Pancreas (tissue), 10 donors: ENCODE data around the gene N4BP2L2. TPM values are rescaled to one million over a fixed set of nuclear protein-coding genes. Genes with fewer than 3 reads are reported as not detected.
A peak's percentile ranks its signal among the peaks of the same experiment; 100 is the strongest.

ENCODE experiments used
- ATAC-seq, 4 donors: fragments of 200-7000 bp; cut with Tn5 transposase; one replicate each; pipeline versions ENCODE4 v1.8.0 to v1.9.1; 2020; ENCODE audit warnings: mild to moderate bottlenecking in 4 of 4, moderate library complexity in 4 of 4
- DNase-seq, 6 donors: peaks; one replicate each; pipeline ENCODE4 v3.0.0-alpha.2; 2020
- FAIRE-seq: peaks from 2 replicates; lab custom pipeline; 2012; peaks lifted over from hg19 to GRCh38; lab: Jason Lieb, UNC
- H3K27ac ChIP-seq, 4 donors: fragments of 200-600 bp; sonication (generic); 1 replicate in 3 of 4; 2 replicates in 1 of 4; pipeline versions ENCODE4 v1.5.0 to v1.8.0; 2020
- H3K27me3 ChIP-seq, 4 donors: fragments of 200-600 bp; one replicate each; pipeline ENCODE4 v1.8.0; 2021
- H3K36me3 ChIP-seq, 3 donors: fragments of 200-600 bp; sonication (generic) in 1 of 3; one replicate each; pipeline versions ENCODE4 v1.5.0 to v1.8.0; 2020 to 2021
- H3K4me1 ChIP-seq, 3 donors: fragments of 200-600 bp; one replicate each; pipeline ENCODE4 v1.8.0; 2021
- H3K4me3 ChIP-seq, 4 donors: fragments of 200-600 bp; sonication (generic) in 2 of 4; one replicate each; pipeline versions ENCODE4 v1.5.0 to v1.8.0; 2020 to 2021
- H3K9me3 ChIP-seq, 4 donors: fragments of 200-600 bp; one replicate each; pipeline ENCODE4 v1.8.0; 2021
- WGBS, 2 donors: extraction: QIAGEN DNeasy Blood & Tissue Kit; methylation state at CpG; one replicate each; pipeline ENCODE4 v1.1.7; 2013; 5-methylcytosine and 5-hydroxymethylcytosine counted together
- intact Hi-C, 3 donors: fragments of 100-400 bp; cut with DNase I; formaldehyde crosslinking; loops; one replicate each; pipeline versions ENCODE4 v1.11.1 to v1.14.2; 2022
- polyA plus RNA-seq, 2 donors: library from polyadenylated mRNA; stranded (reverse); fragments of 200-250 nt; gene quantifications; one replicate each; pipeline ENCODE4 v1.2.3, GENCODE V29; 2013
- total RNA-seq, 6 donors: library from RNA; stranded (reverse); fragmentation: NEBNext Ultra II Directional in 4 of 6; extraction: Animal tissue kit (Norgen Biotek cat#: 25700) in 4 of 6; gene quantifications; one replicate each; pipeline versions ENCODE4 v1.2.1 to v1.2.4, GENCODE V29; 2021 to 2023
- TF ChIP-seq, protein P1 (sequence below), 4 donors: fragments of 200-600 bp; sonication (generic) in 3 of 4; IDR thresholded peaks; one replicate each; pipeline versions ENCODE4 v1.5.0 to v1.8.0; 2021; ENCODE audit warnings: antibody characterized with exemption in 4 of 4
- donor health status: healthy with polysubstance abuse.
- donor health status: DM: no; HTN: no; CAD: no; lungs with moderate emphysema.
- donor health status: DM: no; HTN: no; CAD: no.
- donor health status: control.
- donor health status: control.
- donor health status: Bipolar disorder and iron deficiency.
- donor health status: DM: yes; HTN: yes; CAD: no.
- donor health status: DM: no; HTN: no; CAD: no.
- donor health status: DM: no; HTN: no; CAD: no.
- donor health status: DM: yes; HTN: yes; CAD: no.

N4BP2L2 gene
- total and polyA plus RNA-seq, 8 donors = 31.5 to 79.9 (median 50.3) TPM

DNA sequence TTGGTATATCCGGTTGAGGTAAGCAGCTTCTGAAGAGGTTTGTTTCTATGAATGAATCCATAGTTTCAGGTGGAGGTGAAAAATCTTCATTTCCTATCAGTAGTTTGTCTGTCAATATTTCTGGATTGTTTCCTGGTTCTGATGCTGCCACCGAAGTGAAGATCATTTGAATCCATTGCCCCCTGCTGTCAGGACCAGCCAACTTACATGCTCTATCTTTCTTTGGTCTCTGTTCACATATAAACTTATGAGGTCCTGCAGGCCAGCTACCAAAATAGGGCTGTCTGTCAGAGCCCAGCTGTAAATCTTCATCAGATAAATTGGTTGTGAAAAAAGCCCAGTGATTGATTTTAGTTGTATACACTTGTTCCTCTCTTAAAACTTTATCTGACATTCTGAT is 95.5 kb downstream of the N4BP2L2 start:
- WGBS, 2 donors = 16 to 19% methylated on average over 2 of the region's 2 CpGs
- TF ChIP-seq, protein P1, sequence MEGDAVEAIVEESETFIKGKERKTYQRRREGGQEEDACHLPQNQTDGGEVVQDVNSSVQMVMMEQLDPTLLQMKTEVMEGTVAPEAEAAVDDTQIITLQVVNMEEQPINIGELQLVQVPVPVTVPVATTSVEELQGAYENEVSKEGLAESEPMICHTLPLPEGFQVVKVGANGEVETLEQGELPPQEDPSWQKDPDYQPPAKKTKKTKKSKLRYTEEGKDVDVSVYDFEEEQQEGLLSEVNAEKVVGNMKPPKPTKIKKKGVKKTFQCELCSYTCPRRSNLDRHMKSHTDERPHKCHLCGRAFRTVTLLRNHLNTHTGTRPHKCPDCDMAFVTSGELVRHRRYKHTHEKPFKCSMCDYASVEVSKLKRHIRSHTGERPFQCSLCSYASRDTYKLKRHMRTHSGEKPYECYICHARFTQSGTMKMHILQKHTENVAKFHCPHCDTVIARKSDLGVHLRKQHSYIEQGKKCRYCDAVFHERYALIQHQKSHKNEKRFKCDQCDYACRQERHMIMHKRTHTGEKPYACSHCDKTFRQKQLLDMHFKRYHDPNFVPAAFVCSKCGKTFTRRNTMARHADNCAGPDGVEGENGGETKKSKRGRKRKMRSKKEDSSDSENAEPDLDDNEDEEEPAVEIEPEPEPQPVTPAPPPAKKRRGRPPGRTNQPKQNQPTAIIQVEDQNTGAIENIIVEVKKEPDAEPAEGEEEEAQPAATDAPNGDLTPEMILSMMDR (IDR thresholded peaks at IDR 0.05) = no peak

DNA sequence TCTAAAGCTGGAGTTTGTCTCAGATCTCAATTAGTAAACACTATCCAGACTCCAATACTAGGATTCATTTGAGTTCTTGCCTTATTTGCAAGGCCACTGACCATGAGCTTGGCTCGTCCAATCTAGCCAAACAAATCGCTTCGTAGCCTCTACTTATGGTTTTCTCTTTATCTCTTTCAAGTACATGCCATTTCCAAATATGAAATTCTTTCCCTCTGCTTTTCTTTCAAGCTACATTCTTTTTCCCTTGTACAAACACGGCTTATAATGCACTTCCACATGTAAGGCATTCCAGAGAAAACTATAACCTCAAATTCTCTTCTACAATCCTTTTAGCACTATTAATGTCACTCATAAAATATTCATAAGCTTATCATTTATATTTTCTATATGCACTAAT is 99.7 kb downstream of the N4BP2L2 start:
- H3K9me3 ChIP-seq = no peaks in the 10 kb centered on the region
- intact Hi-C loops = no loop called here
- H3K27ac ChIP-seq = no peak overlapping the region
- TF ChIP-seq, protein P1 (IDR thresholded peaks at IDR 0.05) = no peak
- peaks cover 0 to 5% (median 0%) of the 10 kb centered on the region in 3 donors for H3K36me3 ChIP-seq
- DNase-seq (no peak), FAIRE-seq (no peak), ATAC-seq (no peak)
- WGBS, 2 donors = 92 to 93% methylated on average over 4 of the region's 4 CpGs
- no peaks in the 10 kb centered on the region for H3K27me3 ChIP-seq
- H3K4me1 ChIP-seq = no peaks in the 10 kb centered on the region
- no peak overlapping the region for H3K4me3 ChIP-seq

More for the DNA sequence above, 95.5 kb downstream of the N4BP2L2 start:
- ATAC-seq (peak in 2 of 4 donors; percentile 64 to 76), DNase-seq (no peak), FAIRE-seq (no peak)
- no peak overlapping the region for H3K4me3 ChIP-seq
- no peak overlapping the region for H3K27ac ChIP-seq
- H3K9me3 ChIP-seq = no peaks in the 10 kb centered on the region
- intact Hi-C loops = no loop called here
- no peaks in the 10 kb centered on the region for H3K27me3 ChIP-seq
- H3K36me3 ChIP-seq = peaks cover 0 to 3% (median 0%) of the 10 kb centered on the region in 3 donors
- no peaks in the 10 kb centered on the region for H3K4me1 ChIP-seq

DNA sequence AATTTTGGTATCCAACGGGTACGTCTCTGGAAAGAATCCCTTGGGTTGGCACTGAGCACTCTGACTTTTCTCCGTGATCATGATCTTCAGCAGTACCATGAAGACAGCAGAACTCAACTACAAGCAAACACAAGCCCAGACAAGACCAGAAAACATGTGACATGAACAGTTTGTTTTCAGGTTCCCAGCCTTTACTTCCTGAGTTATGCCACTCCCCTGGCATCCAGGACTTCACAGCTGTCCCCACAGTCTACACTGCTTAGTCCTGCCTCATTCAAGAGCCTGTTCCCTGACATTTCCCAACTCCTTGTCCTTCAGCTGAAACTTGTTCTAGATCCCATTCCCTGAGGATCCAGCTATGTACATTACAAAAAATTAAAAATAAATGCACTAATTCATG is 105.7 kb downstream of the N4BP2L2 start:
- DNase-seq (no peak), FAIRE-seq (no peak)

DNA sequence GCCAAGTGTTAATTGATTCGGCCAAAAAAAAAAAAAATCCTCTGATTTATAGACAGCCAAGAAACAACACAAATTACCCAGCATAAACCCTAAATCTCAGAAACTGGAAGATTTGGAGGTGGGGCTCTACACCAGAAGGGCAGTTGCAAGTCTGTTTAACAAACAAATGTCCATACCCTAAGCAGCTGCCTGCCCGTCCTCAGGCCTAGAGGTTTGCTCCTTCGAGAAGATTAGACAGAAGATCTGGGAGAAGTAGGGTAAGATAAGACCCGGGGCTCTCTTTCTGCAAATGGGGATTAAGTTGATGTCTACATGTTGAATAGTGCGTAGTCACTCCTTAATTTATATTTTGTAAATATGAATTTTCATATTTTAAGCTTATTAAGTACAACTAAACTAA is 107.2 kb downstream of the N4BP2L2 start:
- no peak for FAIRE-seq
- intact Hi-C loops = no loop called here
- Histone ChIP-seq H3K4me3 (no peak overlapping the region), H3K27me3 (no peaks in the 10 kb centered on the region), H3K27ac (no peak overlapping the region), H3K36me3 (no peaks in the 10 kb centered on the region), H3K9me3 (no peaks in the 10 kb centered on the region), H3K4me1 (peaks cover 0 to 9% (median 0%) of the 10 kb centered on the region in 3 donors)
- DNase-seq = no peak
- TF ChIP-seq, protein P1 (IDR thresholded peaks at IDR 0.05) = no peak
- 87 to 95% methylated on average over 5 of the region's 5 CpGs for WGBS, 2 donors
- no peak for ATAC-seq

More for the DNA sequence above, 105.7 kb downstream of the N4BP2L2 start:
- H3K27ac ChIP-seq = no peak overlapping the region
- H3K4me3 ChIP-seq = no peak overlapping the region
- no peaks in the 10 kb centered on the region for H3K36me3 ChIP-seq
- H3K27me3 ChIP-seq = no peaks in the 10 kb centered on the region
- H3K4me1 ChIP-seq = peaks cover 0 to 9% (median 0%) of the 10 kb centered on the region in 3 donors
- ATAC-seq = no peak
- intact Hi-C loops = no loop called here
- 69 to 82% methylated on average over 3 of the region's 3 CpGs for WGBS, 2 donors
- TF ChIP-seq, protein P1 (IDR thresholded peaks at IDR 0.05) = no peak
- no peaks in the 10 kb centered on the region for H3K9me3 ChIP-seq

DNA sequence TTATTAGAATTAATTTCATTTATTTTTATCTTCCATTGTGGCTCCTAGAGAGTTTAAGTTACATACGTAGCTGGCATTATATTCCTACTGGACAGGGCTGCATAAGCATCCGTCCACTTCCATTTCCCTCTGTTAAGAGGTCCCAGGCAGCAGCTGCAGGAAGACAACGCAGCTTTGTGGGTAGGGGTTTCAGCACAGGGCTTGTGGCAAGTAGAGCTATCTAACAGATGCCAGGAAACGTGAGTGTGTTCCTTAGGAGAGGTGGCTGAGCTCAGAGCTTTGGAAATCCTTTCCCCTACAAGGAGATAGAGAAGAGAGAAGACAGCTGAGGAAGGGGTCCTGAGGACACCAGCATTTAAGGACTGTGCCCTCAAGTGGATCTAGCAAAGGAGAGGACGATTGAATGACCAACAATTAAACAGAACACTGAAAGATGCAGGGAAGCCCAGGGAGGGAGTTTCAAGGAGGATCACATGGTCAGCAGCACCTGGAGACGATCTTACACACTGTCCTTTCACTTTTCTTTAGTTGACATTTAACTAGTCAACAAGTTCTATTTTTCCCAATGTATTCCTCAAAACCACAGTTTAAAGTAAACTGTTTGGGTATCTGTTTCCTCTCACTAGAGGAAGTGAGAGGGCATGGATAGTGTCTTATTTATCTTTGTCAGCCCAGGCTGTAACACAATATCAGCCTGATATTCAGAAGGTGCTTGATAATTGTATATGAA is 108.4 kb downstream of the N4BP2L2 start:
- ATAC-seq = no peak
- no peaks in the 10 kb centered on the region for H3K27me3 ChIP-seq
- no peaks in the 10 kb centered on the region for H3K9me3 ChIP-seq
- intact Hi-C loops = no loop called here
- H3K4me3 ChIP-seq = no peak overlapping the region
- no peak overlapping the region for H3K27ac ChIP-seq
- TF ChIP-seq, protein P1 (IDR thresholded peaks at IDR 0.05) = no peak
- no peak for DNase-seq
- FAIRE-seq = no peak
- no peaks in the 10 kb centered on the region for H3K36me3 ChIP-seq
- WGBS, 2 donors = 76 to 87% methylated on average over 6 of the region's 6 CpGs
- H3K4me1 ChIP-seq = peaks cover 0 to 9% (median 0%) of the 10 kb centered on the region in 3 donors
